SK-N-SH (cell line): ENCODE measurements around the gene C19orf33. TPM values are rescaled to one million over a fixed set of nuclear protein-coding genes. Genes with fewer than 3 reads are reported as not detected.

ENCODE experiments used
- CTCF ChIA-PET: fragments of 300-600, 350-600 bp; formaldehyde crosslinking; extraction: SDS; loops from one replicate; lab custom pipeline; 2021; lab: Yijun Ruan, JAX
- POLR2A ChIA-PET: fragments of 350-600 bp; sonication (Branson Sonifier 250); formaldehyde crosslinking; extraction: SDS; loops from one replicate; lab custom pipeline; 2020; ENCODE audit warnings: antibody characterized with exemption, inconsistent platforms; lab: Yijun Ruan, JAX
- DNase-seq: peaks from one replicate; pipeline ENCODE4 v3.0.0; 2012
- H2AFZ ChIP-seq: fragments of 200-600 bp; sonication (generic); 2 replicates; pipeline ENCODE4 v1.8.1; 2016; ENCODE audit warnings: antibody characterized with exemption, mild to moderate bottlenecking, low read depth
- H3F3A ChIP-seq: fragments of 200-600 bp; sonication (generic); replicated peaks from 2 replicates; pipeline ENCODE3; 2016; ENCODE audit warnings: antibody characterized with exemption, mild to moderate bottlenecking; ENCODE audit not compliant: insufficient read depth
- H3K27ac ChIP-seq, 2 experiments: fragments of 200-500 bp in 1 of 2; fragments of 200-600 bp in 1 of 2; sonication (Bioruptor generic) in 1 of 2; sonication (generic), shearing (Covaris generic) in 1 of 2; 2 replicates each; pipeline versions ENCODE4 v1.5.1 to v1.6.1; 2014 to 2016; ENCODE audit warnings: low read depth in 2 of 2, inconsistent platforms in 1 of 2, low read length in 1 of 2, mild to moderate bottlenecking in 1 of 2, mixed read lengths in 1 of 2
- H3K27me3 ChIP-seq: fragments of 200-600 bp; sonication (generic), shearing (Covaris generic); 2 replicates; pipeline ENCODE4 v1.6.1; 2016; ENCODE audit warnings: mixed run types; ENCODE audit not compliant: insufficient read depth
- H3K36me3 ChIP-seq, 2 experiments: fragments of 200-500 bp in 1 of 2; fragments of 200-600 bp in 1 of 2; sonication (Bioruptor generic) in 1 of 2; sonication (generic) in 1 of 2; replicated peaks in 1 of 2; 2 replicates each; pipeline versions ENCODE3 to v1.5.1; 2014 to 2016; ENCODE audit warnings: low read length in 1 of 2, mild to moderate bottlenecking in 1 of 2; ENCODE audit not compliant: insufficient read depth in 2 of 2, control insufficient read depth in 1 of 2
- H3K4me1 ChIP-seq, 2 experiments: fragments of 200-500 bp in 1 of 2; fragments of 200-600 bp in 1 of 2; sonication (Bioruptor generic) in 1 of 2; sonication (generic), shearing (Covaris generic) in 1 of 2; 2 replicates each; pipeline versions ENCODE4 v1.5.1 to v1.6.1; 2014 to 2016; ENCODE audit warnings: low read depth in 1 of 2, low read length in 1 of 2, mixed run types in 1 of 2; ENCODE audit not compliant: insufficient read depth in 2 of 2, control insufficient read depth in 1 of 2
- H3K4me2 ChIP-seq: fragments of 200-600 bp; sonication (generic), shearing (Covaris generic); 2 replicates; pipeline ENCODE4 v1.6.1; 2017; ENCODE audit warnings: mixed run types
- H3K4me3 ChIP-seq, 2 experiments: fragments of 200-500 bp in 1 of 2; fragments of 200-600 bp in 1 of 2; sonication (Bioruptor generic) in 1 of 2; sonication (generic), shearing (Covaris generic) in 1 of 2; 2 replicates each; pipeline versions ENCODE4 v1.5.1 to v1.8.1; 2014 to 2016; ENCODE audit warnings: low read depth in 2 of 2, inconsistent platforms in 1 of 2, low read length in 1 of 2, mild to moderate bottlenecking in 1 of 2, mixed read lengths in 1 of 2, moderate library complexity in 1 of 2
- H3K79me2 ChIP-seq: fragments of 200-600 bp; sonication (generic); 2 replicates; pipeline ENCODE4 v1.8.1; 2017; ENCODE audit warnings: mild to moderate bottlenecking; ENCODE audit not compliant: insufficient read depth
- H3K9ac ChIP-seq: fragments of 200-600 bp; sonication (generic); 2 replicates; pipeline ENCODE4 v1.6.1; 2017; ENCODE audit warnings: mixed run types
- H3K9me2 ChIP-seq: fragments of 200-600 bp; sonication (generic); 2 replicates; pipeline ENCODE4 v1.6.1; 2017; ENCODE audit warnings: mixed run types
- H3K9me3 ChIP-seq: fragments of 200-600 bp; sonication (generic); 2 replicates; pipeline ENCODE4 v1.6.1; 2017; ENCODE audit warnings: mixed run types, mild to moderate bottlenecking, moderate library complexity
- H4K20me1 ChIP-seq: fragments of 200-600 bp; sonication (generic); 2 replicates; pipeline ENCODE4 v1.6.1; 2017; ENCODE audit warnings: mild to moderate bottlenecking, mixed run types; ENCODE audit not compliant: insufficient read depth
- CHD2 ChIP-seq: fragments of 150-350 bp; IDR thresholded peaks from 2 replicates; pipeline ENCODE4 v1.6.1; 2018; ENCODE audit warnings: low read length; ENCODE audit not compliant: partially characterized antibody
- FOXJ3 ChIP-seq: sonication (generic); formaldehyde crosslinking; IDR thresholded peaks from 2 replicates; pipeline ENCODE4 v1.5.1; 2020; ENCODE audit warnings: mild to moderate bottlenecking, missing genetic modification reagents
- NFIC ChIP-seq: IDR thresholded peaks from 2 replicates; pipeline ENCODE4 v1.4.0; 2012; ENCODE audit warnings: borderline replicate concordance
- POLR2AphosphoS5 ChIP-seq: IDR thresholded peaks from 2 replicates; pipeline ENCODE4 v1.6.1; 2012; ENCODE audit warnings: low read depth, low read length
- RXRA ChIP-seq: IDR thresholded peaks from 2 replicates; pipeline ENCODE4 v1.4.0; 2012; ENCODE audit warnings: low read depth, mild to moderate bottlenecking, borderline replicate concordance
- TEAD4 ChIP-seq: IDR thresholded peaks from 2 replicates; pipeline ENCODE4 v1.4.0; 2012; ENCODE audit warnings: mild to moderate bottlenecking, borderline replicate concordance; ENCODE audit not compliant: insufficient read depth
- WGBS: methylation state at CpG from one replicate; pipeline ENCODE4 v1.1.6; 2017; ENCODE audit warnings: low lambda C conversion rate; 5-methylcytosine and 5-hydroxymethylcytosine counted together
- polyA plus RNA-seq, 3 experiments: library from polyadenylated mRNA; depleted of rRNA; stranded (reverse); fragments of >200 nt; gene quantifications; 2 replicates each; pipeline ENCODE4 v1.2.3, GENCODE V29; 2012
- TF ChIP-seq, protein P1 (sequence below): IDR thresholded peaks from 2 replicates; pipeline ENCODE4 v1.4.0; 2012; ENCODE audit warnings: low read depth, borderline replicate concordance
- TF ChIP-seq, protein P2 (sequence below): IDR thresholded peaks from 2 replicates; pipeline ENCODE4 v1.4.0; 2012; ENCODE audit warnings: low read depth
- TF ChIP-seq, protein P3 (sequence below): IDR thresholded peaks from 2 replicates; pipeline ENCODE4 v1.6.1; 2012; ENCODE audit warnings: mild to moderate bottlenecking, low read depth, low read length, moderate library complexity
- TF ChIP-seq, protein P4 (sequence below): fragments of 200-600 bp; sonication (generic); IDR thresholded peaks from 2 replicates; pipeline ENCODE4 v1.6.1; 2017; ENCODE audit warnings: antibody characterized with exemption, mild to moderate bottlenecking, moderate library complexity

Gene C19orf33
- polyA plus RNA-seq, 1 of the 3 experiments (the other 2 are of a cell fraction): not detected

DNA sequence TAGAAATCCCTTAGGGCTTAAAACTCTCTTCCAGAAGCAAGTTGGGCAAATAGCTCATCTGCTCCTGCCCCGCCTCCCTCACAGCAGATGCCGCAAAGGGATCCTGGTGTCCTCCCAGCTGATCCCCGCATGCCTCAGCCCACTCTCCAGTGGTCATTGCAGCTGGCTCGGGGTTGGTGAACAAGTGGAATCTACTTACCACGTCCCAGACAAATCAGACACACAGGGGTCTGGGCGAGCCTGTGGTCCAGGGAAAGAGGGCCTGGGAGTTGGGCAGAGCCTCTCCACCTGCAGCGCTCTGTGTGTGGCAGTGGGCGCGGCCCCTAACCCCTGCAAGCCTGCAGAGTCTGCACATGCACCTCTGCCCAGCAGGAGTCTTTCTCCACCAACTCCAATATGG is 10.8 kb upstream of the C19orf33 start:
- no peak overlapping the region for H3K27ac ChIP-seq
- no peak overlapping the region for H3K4me3 ChIP-seq
- H4K20me1 ChIP-seq: no peaks in the 10 kb centered on the region
- H3K9me2 ChIP-seq: no peaks in the 10 kb centered on the region
- no peaks in the 10 kb centered on the region for H3K36me3 ChIP-seq
- no peaks in the 10 kb centered on the region for H3K9me3 ChIP-seq
- no peak overlapping the region for H3K9ac ChIP-seq
- no peaks in the 10 kb centered on the region for H3K79me2 ChIP-seq
- H3K4me2 ChIP-seq: no peak overlapping the region
- ChIA-PET POLR2A (interaction anchor here (0.6 kb wide), 1 partner anchor 52 kb away, joined by 3 read pairs; no protein-coding TSS in a partner anchor), CTCF (no interaction called here)
- peaks cover 0 to 7% of the 10 kb centered on the region in 2 experiments; a peak in 1 of 4 replicates for H3K4me1 ChIP-seq
- no peaks in the 10 kb centered on the region for H3F3A ChIP-seq
- no peak for TF ChIP-seq TEAD4
- no peak for TF ChIP-seq FOXJ3 (CRISPR knock-in tag)
- H3K27me3 ChIP-seq: no peaks in the 10 kb centered on the region
- no peak for DNase-seq
- no peak overlapping the region for H2AFZ ChIP-seq
- 86% methylated on average over 9 of the region's 9 CpGs for WGBS

DNA sequence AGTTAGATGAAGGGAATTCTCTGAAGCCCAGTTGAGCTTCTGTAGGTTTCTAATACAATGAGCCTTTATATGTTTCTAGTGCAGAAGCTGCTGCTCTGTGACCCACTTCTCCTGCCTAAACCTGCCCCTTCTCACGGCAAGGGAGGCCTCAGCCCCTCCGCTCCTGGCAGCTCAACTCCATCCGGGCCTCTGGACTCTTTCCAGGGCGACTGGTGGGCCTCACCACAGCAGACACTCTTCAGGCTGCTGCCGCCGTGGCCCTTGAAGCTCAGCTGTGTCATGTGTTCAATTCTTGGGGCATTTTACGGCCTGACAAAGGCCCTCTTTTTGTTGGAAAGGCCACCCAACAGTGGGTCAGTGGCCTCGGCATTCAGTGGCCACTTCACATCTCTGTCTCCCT is 10.0 kb upstream of the C19orf33 start:
- CTCF ChIA-PET: interaction anchor here (1.0 kb wide), 1 partner anchor 50 kb away, joined by 3 read pairs; no protein-coding TSS in a partner anchor
- WGBS: 76% methylated on average over 8 of the region's 8 CpGs
- POLR2A ChIA-PET: no interaction called here

DNA sequence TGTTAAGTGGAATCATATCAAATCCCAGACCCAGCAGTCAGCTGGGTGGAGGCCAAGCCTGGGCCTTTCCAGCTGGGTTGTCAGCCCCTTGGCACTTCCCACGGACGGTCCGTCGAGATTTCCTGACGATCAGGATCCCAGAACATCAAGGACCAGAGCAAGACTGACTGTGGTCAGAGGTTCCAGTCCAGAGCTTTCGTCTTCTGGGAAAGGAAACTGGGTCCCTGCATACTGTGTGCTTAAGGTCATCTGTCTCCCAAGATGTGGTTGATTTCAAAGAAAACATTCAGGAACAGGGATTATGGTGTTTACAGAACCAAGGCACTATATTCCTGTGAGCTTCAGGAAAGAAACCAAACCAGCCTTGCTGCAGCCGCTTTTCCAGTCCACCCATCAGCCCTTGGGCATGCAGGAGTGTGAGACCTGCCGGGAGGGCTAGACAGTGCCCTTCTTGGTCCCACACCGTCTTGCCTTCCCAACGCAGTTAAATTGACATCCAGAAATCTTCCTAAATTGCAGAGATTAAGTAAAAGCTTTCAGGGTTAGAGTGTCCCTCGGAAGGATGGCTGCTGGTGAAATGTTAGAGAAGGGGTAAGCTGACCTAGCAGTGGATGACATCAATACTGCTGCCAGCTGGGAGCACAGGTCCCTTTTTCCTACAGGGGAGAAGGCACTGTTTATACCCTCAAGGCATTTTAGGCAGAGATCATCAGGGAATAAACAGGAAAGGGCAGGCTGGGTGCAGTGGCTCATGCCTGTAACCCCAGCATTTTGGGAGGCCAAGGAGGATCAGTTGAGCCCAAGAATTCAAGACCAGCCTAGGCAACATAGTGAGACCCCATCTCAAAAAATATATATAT is 5.0 kb upstream of the C19orf33 start:
- no peaks in the 10 kb centered on the region for H4K20me1 ChIP-seq
- H3K9ac ChIP-seq: no peak overlapping the region
- no peaks in the 10 kb centered on the region for H3K79me2 ChIP-seq
- POLR2A ChIA-PET: no interaction called here
- DNase-seq: no peak
- H3K4me2 ChIP-seq: no peak overlapping the region
- no peak overlapping the region for H3K4me3 ChIP-seq
- H3K4me1 ChIP-seq: no peaks in the 10 kb centered on the region; a peak in 1 of 4 replicates
- CTCF ChIA-PET: interaction anchor here (0.7 kb wide), 1 partner anchor 55 kb away, joined by 4 read pairs; no protein-coding TSS in a partner anchor
- H3K27ac ChIP-seq: no peak overlapping the region
- no peaks in the 10 kb centered on the region for H3K36me3 ChIP-seq
- no peaks in the 10 kb centered on the region for H3K9me3 ChIP-seq
- no peaks in the 10 kb centered on the region for H3K9me2 ChIP-seq
- peaks cover 22% of the 10 kb centered on the region for H3F3A ChIP-seq
- no peak overlapping the region for H2AFZ ChIP-seq
- H3K27me3 ChIP-seq: no peaks in the 10 kb centered on the region
- 75% methylated on average over 11 of the region's 11 CpGs for WGBS
- TF ChIP-seq, protein P1, sequence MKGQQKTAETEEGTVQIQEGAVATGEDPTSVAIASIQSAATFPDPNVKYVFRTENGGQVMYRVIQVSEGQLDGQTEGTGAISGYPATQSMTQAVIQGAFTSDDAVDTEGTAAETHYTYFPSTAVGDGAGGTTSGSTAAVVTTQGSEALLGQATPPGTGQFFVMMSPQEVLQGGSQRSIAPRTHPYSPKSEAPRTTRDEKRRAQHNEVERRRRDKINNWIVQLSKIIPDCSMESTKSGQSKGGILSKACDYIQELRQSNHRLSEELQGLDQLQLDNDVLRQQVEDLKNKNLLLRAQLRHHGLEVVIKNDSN: no peak
- TF ChIP-seq CHD2 (no peak), RXRA (no peak), POLR2AphosphoS5 (no peak)
- TF ChIP-seq, protein P2, sequence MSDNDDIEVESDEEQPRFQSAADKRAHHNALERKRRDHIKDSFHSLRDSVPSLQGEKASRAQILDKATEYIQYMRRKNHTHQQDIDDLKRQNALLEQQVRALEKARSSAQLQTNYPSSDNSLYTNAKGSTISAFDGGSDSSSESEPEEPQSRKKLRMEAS: no peak
- TF ChIP-seq, protein P3, sequence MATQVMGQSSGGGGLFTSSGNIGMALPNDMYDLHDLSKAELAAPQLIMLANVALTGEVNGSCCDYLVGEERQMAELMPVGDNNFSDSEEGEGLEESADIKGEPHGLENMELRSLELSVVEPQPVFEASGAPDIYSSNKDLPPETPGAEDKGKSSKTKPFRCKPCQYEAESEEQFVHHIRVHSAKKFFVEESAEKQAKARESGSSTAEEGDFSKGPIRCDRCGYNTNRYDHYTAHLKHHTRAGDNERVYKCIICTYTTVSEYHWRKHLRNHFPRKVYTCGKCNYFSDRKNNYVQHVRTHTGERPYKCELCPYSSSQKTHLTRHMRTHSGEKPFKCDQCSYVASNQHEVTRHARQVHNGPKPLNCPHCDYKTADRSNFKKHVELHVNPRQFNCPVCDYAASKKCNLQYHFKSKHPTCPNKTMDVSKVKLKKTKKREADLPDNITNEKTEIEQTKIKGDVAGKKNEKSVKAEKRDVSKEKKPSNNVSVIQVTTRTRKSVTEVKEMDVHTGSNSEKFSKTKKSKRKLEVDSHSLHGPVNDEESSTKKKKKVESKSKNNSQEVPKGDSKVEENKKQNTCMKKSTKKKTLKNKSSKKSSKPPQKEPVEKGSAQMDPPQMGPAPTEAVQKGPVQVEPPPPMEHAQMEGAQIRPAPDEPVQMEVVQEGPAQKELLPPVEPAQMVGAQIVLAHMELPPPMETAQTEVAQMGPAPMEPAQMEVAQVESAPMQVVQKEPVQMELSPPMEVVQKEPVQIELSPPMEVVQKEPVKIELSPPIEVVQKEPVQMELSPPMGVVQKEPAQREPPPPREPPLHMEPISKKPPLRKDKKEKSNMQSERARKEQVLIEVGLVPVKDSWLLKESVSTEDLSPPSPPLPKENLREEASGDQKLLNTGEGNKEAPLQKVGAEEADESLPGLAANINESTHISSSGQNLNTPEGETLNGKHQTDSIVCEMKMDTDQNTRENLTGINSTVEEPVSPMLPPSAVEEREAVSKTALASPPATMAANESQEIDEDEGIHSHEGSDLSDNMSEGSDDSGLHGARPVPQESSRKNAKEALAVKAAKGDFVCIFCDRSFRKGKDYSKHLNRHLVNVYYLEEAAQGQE: no peak

More for the DNA sequence above, 10.0 kb upstream of the C19orf33 start:
- no peaks in the 10 kb centered on the region for H3K79me2 ChIP-seq
- no peak overlapping the region for H3K4me2 ChIP-seq
- no peaks in the 10 kb centered on the region for H3K9me3 ChIP-seq
- DNase-seq: no peak
- no peak overlapping the region for H3K4me3 ChIP-seq
- no peak overlapping the region for H3K27ac ChIP-seq
- H3K9ac ChIP-seq: no peak overlapping the region
- H3K4me1 ChIP-seq: no peaks in the 10 kb centered on the region; a peak in 1 of 4 replicates
- no peaks in the 10 kb centered on the region for H3K9me2 ChIP-seq
- TF ChIP-seq, protein P4, sequence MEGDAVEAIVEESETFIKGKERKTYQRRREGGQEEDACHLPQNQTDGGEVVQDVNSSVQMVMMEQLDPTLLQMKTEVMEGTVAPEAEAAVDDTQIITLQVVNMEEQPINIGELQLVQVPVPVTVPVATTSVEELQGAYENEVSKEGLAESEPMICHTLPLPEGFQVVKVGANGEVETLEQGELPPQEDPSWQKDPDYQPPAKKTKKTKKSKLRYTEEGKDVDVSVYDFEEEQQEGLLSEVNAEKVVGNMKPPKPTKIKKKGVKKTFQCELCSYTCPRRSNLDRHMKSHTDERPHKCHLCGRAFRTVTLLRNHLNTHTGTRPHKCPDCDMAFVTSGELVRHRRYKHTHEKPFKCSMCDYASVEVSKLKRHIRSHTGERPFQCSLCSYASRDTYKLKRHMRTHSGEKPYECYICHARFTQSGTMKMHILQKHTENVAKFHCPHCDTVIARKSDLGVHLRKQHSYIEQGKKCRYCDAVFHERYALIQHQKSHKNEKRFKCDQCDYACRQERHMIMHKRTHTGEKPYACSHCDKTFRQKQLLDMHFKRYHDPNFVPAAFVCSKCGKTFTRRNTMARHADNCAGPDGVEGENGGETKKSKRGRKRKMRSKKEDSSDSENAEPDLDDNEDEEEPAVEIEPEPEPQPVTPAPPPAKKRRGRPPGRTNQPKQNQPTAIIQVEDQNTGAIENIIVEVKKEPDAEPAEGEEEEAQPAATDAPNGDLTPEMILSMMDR: no peak
- no peak for TF ChIP-seq NFIC
- TF ChIP-seq, all 33 proteins: peak for 0
- Histone ChIP-seq H3K36me3 (no peaks in the 10 kb centered on the region), H3F3A (peaks cover under 1% of the 10 kb centered on the region), H3K27me3 (no peaks in the 10 kb centered on the region), H4K20me1 (no peaks in the 10 kb centered on the region), H2AFZ (no peak overlapping the region)
